Esophagus (tissue), 2 donors: ENCODE results near the gene BANK1. TPM values are rescaled to one million over a fixed set of nuclear protein-coding genes. Genes with fewer than 3 reads are reported as not detected.

Experiments used
- H3K27ac ChIP-seq, 2 donors: one replicate each; pipeline ENCODE4 v1.5.1; 2013; ENCODE audit warnings: low read depth in 2 of 2, mild to moderate bottlenecking in 2 of 2, inconsistent platforms in 1 of 2, low read length in 1 of 2, moderate library complexity in 1 of 2
- H3K27me3 ChIP-seq, 2 donors: one replicate each; pipeline ENCODE4 v1.6.1; 2013; ENCODE audit warnings: low read length in 2 of 2, control low read depth in 1 of 2, mild to moderate bottlenecking in 1 of 2; ENCODE audit not compliant: insufficient read depth in 2 of 2, control insufficient read depth in 1 of 2
- H3K36me3 ChIP-seq, 2 donors: one replicate each; pipeline ENCODE4 v1.6.1; 2013; ENCODE audit warnings: low read length in 1 of 2; ENCODE audit not compliant: control insufficient read depth in 2 of 2, insufficient read depth in 2 of 2
- H3K4me1 ChIP-seq, 2 donors: one replicate each; pipeline ENCODE4 v1.6.1; 2013; ENCODE audit warnings: low read length in 1 of 2; ENCODE audit not compliant: control insufficient read depth in 2 of 2, insufficient read depth in 2 of 2
- H3K4me3 ChIP-seq, 2 donors: one replicate each; pipeline ENCODE4 v1.5.1; 2013; ENCODE audit warnings: low read length in 2 of 2, mild to moderate bottlenecking in 2 of 2, low read depth in 1 of 2, moderate library complexity in 1 of 2
- H3K9me3 ChIP-seq, 2 donors: one replicate each; pipeline ENCODE4 v1.6.1; 2013; ENCODE audit warnings: mild to moderate bottlenecking in 2 of 2, low read depth in 1 of 2, low read length in 1 of 2, moderate library complexity in 1 of 2; ENCODE audit not compliant: control insufficient read depth in 2 of 2, insufficient read depth in 1 of 2
- WGBS, 2 donors: extraction: QIAGEN DNeasy Blood & Tissue Kit; methylation state at CpG; one replicate each; pipeline ENCODE4 v1.1.7; 2013; 5-methylcytosine and 5-hydroxymethylcytosine counted together
- polyA plus RNA-seq, 2 donors: library from polyadenylated mRNA; stranded (reverse); fragments of 200-250 nt; gene quantifications; one replicate each; pipeline ENCODE4 v1.2.3, GENCODE V29; 2013
- donor health status: healthy with polysubstance abuse.
- donor health status: Bipolar disorder and iron deficiency.

Gene BANK1
- polyA plus RNA-seq, 2 donors: 0.16 to 0.39 TPM

GRCh38 chr4:102027961-102028360, 237.4 kb downstream of the BANK1 start:
- WGBS, 2 donors: 77 to 82% methylated on average over 4 of the region's 4 CpGs

GRCh38 chr4:102031406-102031805, 240.9 kb downstream of the BANK1 start:
- no peaks in the 10 kb centered on the region for H3K36me3 ChIP-seq
- no peak overlapping the region for H3K4me3 ChIP-seq
- H3K27ac ChIP-seq: no peak overlapping the region
- 76 to 90% methylated on average over 2 of the region's 2 CpGs for WGBS, 2 donors
- H3K9me3 ChIP-seq: no peaks in the 10 kb centered on the region
- no peaks in the 10 kb centered on the region for H3K27me3 ChIP-seq
- H3K4me1 ChIP-seq: no peaks in the 10 kb centered on the region

More at GRCh38 chr4:102027961-102028360, 237.4 kb downstream of the BANK1 start:
- Histone ChIP-seq H3K4me1 (no peaks in the 10 kb centered on the region), H3K4me3 (no peak overlapping the region), H3K27ac (no peak overlapping the region), H3K36me3 (no peaks in the 10 kb centered on the region), H3K27me3 (no peaks in the 10 kb centered on the region), H3K9me3 (no peaks in the 10 kb centered on the region)

- no peak overlapping the region for H3K27ac ChIP-seq
- WGBS, 2 donors: 75 to 86% methylated on average over 1 of the region's 1 CpG
- no peaks in the 10 kb centered on the region for H3K4me1 ChIP-seq
- no peaks in the 10 kb centered on the region for H3K9me3 ChIP-seq
- no peaks in the 10 kb centered on the region for H3K27me3 ChIP-seq
- no peaks in the 10 kb centered on the region for H3K36me3 ChIP-seq
- H3K4me3 ChIP-seq: no peak overlapping the region
Measured at GRCh38 chr4:102036016-102036415, 245.5 kb downstream of the BANK1 start.

- Histone ChIP-seq H3K27ac (no peak overlapping the region), H3K36me3 (no peaks in the 10 kb centered on the region), H3K9me3 (no peaks in the 10 kb centered on the region), H3K4me1 (no peaks in the 10 kb centered on the region), H3K27me3 (no peaks in the 10 kb centered on the region), H3K4me3 (no peak overlapping the region)
- 57 to 70% methylated on average over 5 of the region's 5 CpGs for WGBS, 2 donors
Measured at GRCh38 chr4:102036619-102037376, 246.3 kb downstream of the BANK1 start.

- Histone ChIP-seq H3K4me3 (no peak overlapping the region), H3K4me1 (no peaks in the 10 kb centered on the region), H3K27me3 (no peaks in the 10 kb centered on the region), H3K36me3 (no peaks in the 10 kb centered on the region), H3K27ac (no peak overlapping the region), H3K9me3 (no peaks in the 10 kb centered on the region)
- WGBS, 2 donors: 43 to 45% methylated on average over 2 of the region's 2 CpGs
Measured at GRCh38 chr4:102037566-102037965, 247.0 kb downstream of the BANK1 start.

GRCh38 chr4:102042871-102043802, 252.6 kb downstream of the BANK1 start:
- Histone ChIP-seq H3K36me3 (no peaks in the 10 kb centered on the region), H3K27ac (no peak overlapping the region), H3K27me3 (no peaks in the 10 kb centered on the region), H3K4me1 (no peaks in the 10 kb centered on the region), H3K9me3 (no peaks in the 10 kb centered on the region), H3K4me3 (no peak overlapping the region)
- WGBS, 2 donors: 74 to 77% methylated on average over 7 of the region's 7 CpGs

- Histone ChIP-seq H3K4me1 (no peaks in the 10 kb centered on the region), H3K27me3 (no peaks in the 10 kb centered on the region), H3K36me3 (no peaks in the 10 kb centered on the region), H3K4me3 (no peak overlapping the region), H3K27ac (no peak overlapping the region), H3K9me3 (no peaks in the 10 kb centered on the region)
- 63 to 76% methylated on average over 2 of the region's 2 CpGs for WGBS, 2 donors
Measured at GRCh38 chr4:102047616-102048015, 257.1 kb downstream of the BANK1 start.

GRCh38 chr4:102055805-102056204, 265.3 kb downstream of the BANK1 start:
- no peak overlapping the region for H3K27ac ChIP-seq
- no peaks in the 10 kb centered on the region for H3K27me3 ChIP-seq
- no peaks in the 10 kb centered on the region for H3K4me1 ChIP-seq
- no peaks in the 10 kb centered on the region for H3K36me3 ChIP-seq
- no peaks in the 10 kb centered on the region for H3K9me3 ChIP-seq
- no peak overlapping the region for H3K4me3 ChIP-seq

GRCh38 chr4:102057122-102057521, 266.6 kb downstream of the BANK1 start:
- H3K27ac ChIP-seq: no peak overlapping the region
- H3K9me3 ChIP-seq: no peaks in the 10 kb centered on the region
- no peaks in the 10 kb centered on the region for H3K36me3 ChIP-seq
- H3K4me3 ChIP-seq: no peak overlapping the region
- WGBS, 2 donors: 92% methylated on average over 4 of the region's 4 CpGs
- no peaks in the 10 kb centered on the region for H3K4me1 ChIP-seq
- H3K27me3 ChIP-seq: no peaks in the 10 kb centered on the region
